HL-60 (cell line): ENCODE measurements around the gene MAP3K4.

ENCODE experiments used
- POLR2AphosphoS5 ChIP-seq: IDR thresholded peaks from 2 replicates; pipeline ENCODE4 v1.6.1; 2012; ENCODE audit warnings: low read depth
- TF ChIP-seq, protein P1 (sequence below): IDR thresholded peaks from one replicate; pipeline ENCODE4 v1.5.1; 2011; ENCODE audit warnings: low read length, control low read depth, inconsistent platforms; ENCODE audit not compliant: insufficient read depth
- TF ChIP-seq, protein P2 (sequence below): IDR thresholded peaks from 2 replicates; pipeline ENCODE4 v1.6.1; 2012; ENCODE audit warnings: low read depth; ENCODE audit not compliant: insufficient replicate concordance

DNA sequence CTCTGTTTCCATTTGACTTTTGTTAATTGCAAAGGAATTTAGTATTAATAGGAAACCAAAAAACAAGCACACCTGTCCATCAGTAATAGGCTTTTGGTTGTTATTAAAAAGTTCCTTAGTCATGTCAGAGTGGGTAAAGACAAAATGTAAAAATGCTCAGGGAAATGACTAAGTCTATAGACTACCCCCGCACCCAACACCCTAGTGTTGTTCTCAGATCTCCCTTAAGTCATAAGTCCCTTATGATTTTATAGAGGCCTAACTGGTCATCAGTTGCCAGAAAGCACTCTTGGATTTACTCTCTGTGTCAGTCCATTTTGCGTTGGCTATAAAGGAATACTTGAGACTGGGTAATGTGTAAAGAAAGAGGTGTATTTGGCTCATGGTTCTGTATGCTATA is 52.8 kb downstream of the MAP3K4 start:
- TF ChIP-seq POLR2AphosphoS5 = no peak
- TF ChIP-seq, protein P1, sequence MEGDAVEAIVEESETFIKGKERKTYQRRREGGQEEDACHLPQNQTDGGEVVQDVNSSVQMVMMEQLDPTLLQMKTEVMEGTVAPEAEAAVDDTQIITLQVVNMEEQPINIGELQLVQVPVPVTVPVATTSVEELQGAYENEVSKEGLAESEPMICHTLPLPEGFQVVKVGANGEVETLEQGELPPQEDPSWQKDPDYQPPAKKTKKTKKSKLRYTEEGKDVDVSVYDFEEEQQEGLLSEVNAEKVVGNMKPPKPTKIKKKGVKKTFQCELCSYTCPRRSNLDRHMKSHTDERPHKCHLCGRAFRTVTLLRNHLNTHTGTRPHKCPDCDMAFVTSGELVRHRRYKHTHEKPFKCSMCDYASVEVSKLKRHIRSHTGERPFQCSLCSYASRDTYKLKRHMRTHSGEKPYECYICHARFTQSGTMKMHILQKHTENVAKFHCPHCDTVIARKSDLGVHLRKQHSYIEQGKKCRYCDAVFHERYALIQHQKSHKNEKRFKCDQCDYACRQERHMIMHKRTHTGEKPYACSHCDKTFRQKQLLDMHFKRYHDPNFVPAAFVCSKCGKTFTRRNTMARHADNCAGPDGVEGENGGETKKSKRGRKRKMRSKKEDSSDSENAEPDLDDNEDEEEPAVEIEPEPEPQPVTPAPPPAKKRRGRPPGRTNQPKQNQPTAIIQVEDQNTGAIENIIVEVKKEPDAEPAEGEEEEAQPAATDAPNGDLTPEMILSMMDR = no peak
- TF ChIP-seq, protein P2, sequence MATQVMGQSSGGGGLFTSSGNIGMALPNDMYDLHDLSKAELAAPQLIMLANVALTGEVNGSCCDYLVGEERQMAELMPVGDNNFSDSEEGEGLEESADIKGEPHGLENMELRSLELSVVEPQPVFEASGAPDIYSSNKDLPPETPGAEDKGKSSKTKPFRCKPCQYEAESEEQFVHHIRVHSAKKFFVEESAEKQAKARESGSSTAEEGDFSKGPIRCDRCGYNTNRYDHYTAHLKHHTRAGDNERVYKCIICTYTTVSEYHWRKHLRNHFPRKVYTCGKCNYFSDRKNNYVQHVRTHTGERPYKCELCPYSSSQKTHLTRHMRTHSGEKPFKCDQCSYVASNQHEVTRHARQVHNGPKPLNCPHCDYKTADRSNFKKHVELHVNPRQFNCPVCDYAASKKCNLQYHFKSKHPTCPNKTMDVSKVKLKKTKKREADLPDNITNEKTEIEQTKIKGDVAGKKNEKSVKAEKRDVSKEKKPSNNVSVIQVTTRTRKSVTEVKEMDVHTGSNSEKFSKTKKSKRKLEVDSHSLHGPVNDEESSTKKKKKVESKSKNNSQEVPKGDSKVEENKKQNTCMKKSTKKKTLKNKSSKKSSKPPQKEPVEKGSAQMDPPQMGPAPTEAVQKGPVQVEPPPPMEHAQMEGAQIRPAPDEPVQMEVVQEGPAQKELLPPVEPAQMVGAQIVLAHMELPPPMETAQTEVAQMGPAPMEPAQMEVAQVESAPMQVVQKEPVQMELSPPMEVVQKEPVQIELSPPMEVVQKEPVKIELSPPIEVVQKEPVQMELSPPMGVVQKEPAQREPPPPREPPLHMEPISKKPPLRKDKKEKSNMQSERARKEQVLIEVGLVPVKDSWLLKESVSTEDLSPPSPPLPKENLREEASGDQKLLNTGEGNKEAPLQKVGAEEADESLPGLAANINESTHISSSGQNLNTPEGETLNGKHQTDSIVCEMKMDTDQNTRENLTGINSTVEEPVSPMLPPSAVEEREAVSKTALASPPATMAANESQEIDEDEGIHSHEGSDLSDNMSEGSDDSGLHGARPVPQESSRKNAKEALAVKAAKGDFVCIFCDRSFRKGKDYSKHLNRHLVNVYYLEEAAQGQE = no peak
